Posterior cingulate gyrus (tissue), 11 donors: ENCODE results near the gene MYO5A.
A peak's percentile ranks its signal among the peaks of the same experiment; 100 is the strongest.
"Not testable (repeated sequence)": the region's sequence is repeated elsewhere in the genome, so short reads cannot be mapped to it uniquely, and the experiment has no call there.

ENCODE experiments used
- DNase-seq, 10 donors: peaks; one replicate each; pipeline versions ENCODE4 v3.0.0 to v3.0.0-alpha.2; 2020 to 2021; ENCODE audit warnings: mixed read lengths in 3 of 10
- intact Hi-C: fragments of 100-400 bp; cut with DNase I; formaldehyde crosslinking; loops from one replicate; pipeline ENCODE4 v1.15.1; 2023

Gene MYO5A

GRCh38 chr15:52511084-52511483 lies 17.6 kb downstream of the MYO5A start:
- intact Hi-C loops: no loop called here
- DNase-seq: no peak

- DNase-seq: no peak
- intact Hi-C loops: no loop called here
Observed at GRCh38 chr15:52509500-52510245, 19.0 kb downstream of the MYO5A start.

GRCh38 chr15:52506549-52506948 lies 22.1 kb downstream of the MYO5A start:
- DNase-seq: no peak
- intact Hi-C loops: no loop called here

GRCh38 chr15:52505151-52505550 lies 23.5 kb downstream of the MYO5A start:
- intact Hi-C loops: no loop called here
- DNase-seq: peak in 1 of 10 donors; percentile 65

- intact Hi-C loops: no loop called here
- DNase-seq: no peak
Observed at GRCh38 chr15:52503788-52504496, 24.7 kb downstream of the MYO5A start.

GRCh38 chr15:52502608-52503007 lies 26.1 kb downstream of the MYO5A start:
- intact Hi-C loops: no loop called here
- no peak for DNase-seq

GRCh38 chr15:52499506-52499905 lies 29.2 kb downstream of the MYO5A start:
- DNase-seq: no peak
- intact Hi-C loops: no loop called here

GRCh38 chr15:52498706-52499105 lies 30.0 kb downstream of the MYO5A start:
- no peak for DNase-seq
- intact Hi-C loops: no loop called here

- no peak for DNase-seq
- intact Hi-C loops: no loop called here
Observed at GRCh38 chr15:52496776-52497470, 31.8 kb downstream of the MYO5A start.

- intact Hi-C loops: no loop called here
- no peak for DNase-seq
Observed at GRCh38 chr15:52496175-52496574, 32.5 kb downstream of the MYO5A start.

GRCh38 chr15:52495125-52495524 lies 33.6 kb downstream of the MYO5A start:
- no peak for DNase-seq
- intact Hi-C loops: no loop called here

GRCh38 chr15:52493968-52494367 lies 34.7 kb downstream of the MYO5A start:
- intact Hi-C loops: no loop called here
- DNase-seq: no peak

GRCh38 chr15:52492132-52492531 lies 36.5 kb downstream of the MYO5A start:
- intact Hi-C loops: no loop called here
- DNase-seq: no peak

- intact Hi-C loops: no loop called here
- no peak for DNase-seq
Observed at GRCh38 chr15:52491472-52491871, 37.2 kb downstream of the MYO5A start.

- intact Hi-C loops: not testable (repeated sequence)
- DNase-seq: peak in 1 of 10 donors; percentile 72
Observed at GRCh38 chr15:52489430-52489829, 39.2 kb downstream of the MYO5A start.

GRCh38 chr15:52488830-52489229 lies 39.9 kb downstream of the MYO5A start:
- intact Hi-C loops: no loop called here
- DNase-seq: no peak

- intact Hi-C loops: no loop called here
- DNase-seq: peak in 5 of 10 donors; percentile 22 to 84 (median 35)
Observed at GRCh38 chr15:52486003-52486996, 42.4 kb downstream of the MYO5A start.

- intact Hi-C loops: no loop called here
Observed at GRCh38 chr15:52485290-52485689, 43.4 kb downstream of the MYO5A start.

GRCh38 chr15:52483707-52484106 lies 45.0 kb downstream of the MYO5A start:
- intact Hi-C loops: no loop called here
- DNase-seq: no peak

More at GRCh38 chr15:52485290-52485689, 43.4 kb downstream of the MYO5A start:
- DNase-seq: no peak

- intact Hi-C loops: no loop called here
- no peak for DNase-seq
Observed at GRCh38 chr15:52481915-52482314, 46.8 kb downstream of the MYO5A start.
